ENCODE results near the gene CARD19. TPM values are rescaled to one million over a fixed set of nuclear protein-coding genes. Genes with fewer than 3 reads are reported as not detected.
A peak's percentile ranks its signal among the peaks of the same experiment; 100 is the strongest.

CARD19 gene
- total RNA-seq, 1 experiment from 2014 or later, result 97.5 TPM

DNA sequence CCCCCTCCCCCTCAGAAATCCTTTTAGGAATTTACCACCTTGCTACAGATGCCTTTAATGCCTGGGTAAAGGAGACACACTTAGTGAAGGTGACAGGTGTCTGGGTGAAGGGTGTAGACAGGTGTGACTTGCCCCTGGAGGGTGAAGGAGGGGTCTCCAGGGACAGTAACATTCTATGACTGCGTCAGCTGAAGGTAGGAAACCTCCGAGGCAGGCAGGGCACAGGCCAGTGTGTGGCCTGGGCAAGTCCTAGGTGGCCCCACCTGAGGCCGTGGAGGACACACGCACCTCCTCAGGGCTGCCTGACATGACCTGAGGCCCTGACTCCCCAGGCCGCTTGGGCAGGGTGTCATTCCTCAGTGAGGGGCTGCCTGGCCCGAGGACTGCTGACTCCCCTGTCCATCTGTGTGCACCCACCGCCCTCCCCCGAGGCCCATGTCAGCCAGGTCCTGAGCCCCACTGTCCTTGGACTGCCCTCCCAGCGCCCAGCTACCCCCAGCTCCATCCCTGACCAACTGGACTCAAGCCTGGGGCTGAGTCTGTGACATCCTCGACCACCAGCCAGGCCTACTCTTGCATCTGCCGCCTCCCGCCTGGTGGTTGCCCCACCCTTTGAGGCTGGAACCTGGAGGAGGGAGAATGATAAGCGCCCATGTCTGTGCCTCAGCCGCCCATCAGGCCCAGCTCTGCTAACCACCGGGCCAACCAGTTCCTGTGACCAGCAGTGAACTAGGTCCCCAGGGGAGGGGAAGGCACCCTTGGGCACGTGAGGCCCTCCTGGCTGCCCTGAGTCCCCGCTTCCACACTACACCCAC is 18.4 kb downstream of the CARD19 start:
- Histone ChIP-seq H2AFZ (no peak overlapping the region), H3K4me1 (replicated peaks; ENCODE audit: insufficient read depth) (peaks cover 80% of the 10 kb centered on the region), H3K79me2 (ENCODE audit: low read depth) (peaks cover 39% of the 10 kb centered on the region), H3K9me3 (ENCODE audit: insufficient read depth, low read depth) (no peaks in the 10 kb centered on the region), H3K27ac (peak overlapping the region; percentile 97), H3F3A (ENCODE audit: insufficient read depth, low read depth) (peaks cover 82% of the 10 kb centered on the region), H3K9me2 (ENCODE audit: insufficient read depth) (no peaks in the 10 kb centered on the region), H3K4me3 (peak overlapping the region; percentile 31; the same call in 1 of the 2 replicates), H3K27me3 (ENCODE audit: insufficient read depth, low read depth) (no peaks in the 10 kb centered on the region), H4K20me1 (ENCODE audit: insufficient read depth) (no peaks in the 10 kb centered on the region), H3K4me2 (peak overlapping the region; percentile 69), H3K36me3 (ENCODE audit: low read depth) (0 out of 2 replicates have a peak, but pooled peaks cover 7% of the 10 kb centered on the region)
- ChIA-PET CTCF (no interaction called here), POLR2A (ENCODE audit: unreplicated experiment) (interaction anchor here (0.6 kb wide), 3 partner anchors 19 to 236 kb away, joined by 3 to 11 read pairs (median 4); no protein-coding TSS in a partner anchor)
- intact Hi-C loops (cut with micrococcal nuclease; ENCODE audit: unreplicated experiment), result loop anchor here (5.0 kb wide), 3 partner anchors 142 to 347 kb away; partner anchors contain the start of genes FAM120A and FAM120AOS
- TF ChIP-seq EZH2 (IDR thresholded peaks at IDR 0.05; ENCODE audit: low read depth), result no peak
- TF ChIP-seq, protein P1, sequence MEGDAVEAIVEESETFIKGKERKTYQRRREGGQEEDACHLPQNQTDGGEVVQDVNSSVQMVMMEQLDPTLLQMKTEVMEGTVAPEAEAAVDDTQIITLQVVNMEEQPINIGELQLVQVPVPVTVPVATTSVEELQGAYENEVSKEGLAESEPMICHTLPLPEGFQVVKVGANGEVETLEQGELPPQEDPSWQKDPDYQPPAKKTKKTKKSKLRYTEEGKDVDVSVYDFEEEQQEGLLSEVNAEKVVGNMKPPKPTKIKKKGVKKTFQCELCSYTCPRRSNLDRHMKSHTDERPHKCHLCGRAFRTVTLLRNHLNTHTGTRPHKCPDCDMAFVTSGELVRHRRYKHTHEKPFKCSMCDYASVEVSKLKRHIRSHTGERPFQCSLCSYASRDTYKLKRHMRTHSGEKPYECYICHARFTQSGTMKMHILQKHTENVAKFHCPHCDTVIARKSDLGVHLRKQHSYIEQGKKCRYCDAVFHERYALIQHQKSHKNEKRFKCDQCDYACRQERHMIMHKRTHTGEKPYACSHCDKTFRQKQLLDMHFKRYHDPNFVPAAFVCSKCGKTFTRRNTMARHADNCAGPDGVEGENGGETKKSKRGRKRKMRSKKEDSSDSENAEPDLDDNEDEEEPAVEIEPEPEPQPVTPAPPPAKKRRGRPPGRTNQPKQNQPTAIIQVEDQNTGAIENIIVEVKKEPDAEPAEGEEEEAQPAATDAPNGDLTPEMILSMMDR (conservative IDR thresholded peaks at IDR 0.05), result no peak
- DNase-seq, result peak; percentile 82 to 85
- TSS peak; percentile 59 for BruUV-seq (replicated peaks)

DNA sequence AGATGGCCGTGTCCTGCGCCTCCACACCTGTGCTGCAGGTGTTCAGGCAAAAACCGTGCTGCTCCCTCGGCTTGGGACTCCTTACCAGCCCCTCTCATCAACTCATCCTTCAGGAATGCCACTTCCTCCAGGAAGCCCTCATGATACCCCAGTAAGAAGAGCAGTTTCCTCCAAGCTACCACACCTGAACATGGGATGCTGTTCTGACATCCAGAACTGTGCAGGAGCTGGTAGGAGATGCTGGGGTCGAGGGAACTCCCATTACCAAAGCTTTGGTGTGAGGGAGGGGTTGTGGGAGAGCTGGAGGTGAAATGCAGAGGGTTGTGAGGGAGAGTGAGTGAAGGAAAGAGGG is 18.9 kb downstream of the CARD19 start:
- Histone ChIP-seq H3K4me3 (peak overlapping the region; percentile 31; the same call in 1 of the 2 replicates), H3K36me3 (ENCODE audit: low read depth) (0 out of 2 replicates have a peak, but pooled peaks cover 3% of the 10 kb centered on the region), H3K27ac (peak overlapping the region; percentile 97), H4K20me1 (ENCODE audit: insufficient read depth) (no peaks in the 10 kb centered on the region), H3K4me2 (peak overlapping the region; percentile 69), H3K9me3 (ENCODE audit: insufficient read depth, low read depth) (no peaks in the 10 kb centered on the region), H3F3A (ENCODE audit: insufficient read depth, low read depth) (peaks cover 79% of the 10 kb centered on the region), H3K9me2 (ENCODE audit: insufficient read depth) (no peaks in the 10 kb centered on the region), H3K79me2 (ENCODE audit: low read depth) (peaks cover 34% of the 10 kb centered on the region), H3K4me1 (replicated peaks; ENCODE audit: insufficient read depth) (peaks cover 79% of the 10 kb centered on the region), H3K27me3 (ENCODE audit: insufficient read depth, low read depth) (no peaks in the 10 kb centered on the region), H2AFZ (no peak overlapping the region)
- DNase-seq, result no peak
- ChIA-PET CTCF (no interaction called here), POLR2A (ENCODE audit: unreplicated experiment) (interaction anchor here (0.6 kb wide), 1 partner anchor 20 kb away, joined by 4 read pairs; no protein-coding TSS in a partner anchor)
- TF ChIP-seq EZH2 (IDR thresholded peaks at IDR 0.05; ENCODE audit: low read depth), result no peak
- TF ChIP-seq, protein P1 (conservative IDR thresholded peaks at IDR 0.05), result no peak
- BruUV-seq (replicated peaks), result no TSS peak
- intact Hi-C loops (cut with micrococcal nuclease; ENCODE audit: unreplicated experiment), result loop anchor here (5.0 kb wide), 3 partner anchors 143 to 348 kb away; partner anchors contain the start of genes FAM120A and FAM120AOS

- DNase-seq, result no peak
- no peak overlapping the region for H2AFZ ChIP-seq
- H4K20me1 ChIP-seq (ENCODE audit: insufficient read depth), result no peaks in the 10 kb centered on the region
- H3K9me3 ChIP-seq (ENCODE audit: insufficient read depth, low read depth), result no peaks in the 10 kb centered on the region
- H3K9me2 ChIP-seq (ENCODE audit: insufficient read depth), result no peaks in the 10 kb centered on the region
- 0 out of 2 replicates have a peak, but pooled peaks cover 3% of the 10 kb centered on the region for H3K36me3 ChIP-seq (ENCODE audit: low read depth)
- no peaks in the 10 kb centered on the region for H3K27me3 ChIP-seq (ENCODE audit: insufficient read depth, low read depth)
- BruUV-seq (replicated peaks), result no TSS peak
- H3K4me2 ChIP-seq, result no peak overlapping the region
- intact Hi-C loops (cut with micrococcal nuclease; ENCODE audit: unreplicated experiment), result no loop called here
- H3K4me3 ChIP-seq, result no peak overlapping the region
- TF ChIP-seq, protein P1 (conservative IDR thresholded peaks at IDR 0.05), result no peak
- TF ChIP-seq EZH2 (IDR thresholded peaks at IDR 0.05; ENCODE audit: low read depth), result no peak
- H3K79me2 ChIP-seq (ENCODE audit: low read depth), result peaks cover 27% of the 10 kb centered on the region
- peak overlapping the region; percentile 97 for H3K27ac ChIP-seq
- H3K4me1 ChIP-seq (replicated peaks; ENCODE audit: insufficient read depth), result peaks cover 78% of the 10 kb centered on the region
- H3F3A ChIP-seq (ENCODE audit: insufficient read depth, low read depth), result peaks cover 78% of the 10 kb centered on the region
- ChIA-PET POLR2A (ENCODE audit: unreplicated experiment) (interaction anchor here (0.6 to 0.7 kb wide), 3 partner anchors 18 to 141 kb away, joined by 6 to 19 read pairs (median 14); partner anchors contain the start of gene NINJ1), CTCF (interaction anchor here (1.0 kb wide), 1 partner anchor 38 kb away, joined by 3 read pairs; no protein-coding TSS in a partner anchor)
Measured at GRCh38 chr9:93115486-93116071, 19.6 kb downstream of the CARD19 start.
